A549 (cell line): ENCODE measurements around the gene TOR2A.

ENCODE experiments used
- CEBPB ChIP-seq, 2 experiments: fragments of >200 bp in 1 of 2; sonication (Bioruptor Twin) in 1 of 2; formaldehyde crosslinking in 1 of 2; IDR thresholded peaks; 2 replicates each; pipeline ENCODE4 v1.6.1; 2012 to 2016
- CTCF ChIP-seq: fragments of >200 bp; sonication (Bioruptor Twin); formaldehyde crosslinking; IDR thresholded peaks from 3 replicates; pipeline ENCODE4 v1.5.1; 2016
- E2F6 ChIP-seq: IDR thresholded peaks from 2 replicates; pipeline ENCODE4 v1.6.1; 2012; ENCODE audit warnings: low read depth, borderline replicate concordance
- HDAC2 ChIP-seq: fragments of 200-600 bp; sonication (generic); IDR thresholded peaks from 2 replicates; pipeline ENCODE4 v1.6.1; 2016
- MYC ChIP-seq: IDR thresholded peaks from 2 replicates; pipeline ENCODE4 v1.6.1; 2012; ENCODE audit warnings: mild to moderate bottlenecking, inconsistent platforms, low read length, improper control_type of control experiment, borderline replicate concordance
- REST ChIP-seq: fragments of 200-600 bp; sonication (generic); IDR thresholded peaks from 2 replicates; pipeline ENCODE4 v1.6.1; 2016; ENCODE audit warnings: antibody characterized with exemption, mild to moderate bottlenecking, moderate library complexity

GRCh38 chr9:127716412-127716811 lies 18.7 kb downstream of the TOR2A start:
- TF ChIP-seq CTCF: no peak
- no peak for TF ChIP-seq REST
- no peak for TF ChIP-seq CEBPB (IDR thresholded peaks at IDR 0.05)
- TF ChIP-seq E2F6: no peak
- no peak for TF ChIP-seq MYC
- TF ChIP-seq HDAC2: no peak
